CD4-positive, alpha-beta memory T cell (primary cell): ENCODE measurements around the gene TXNDC2. TPM values are rescaled to one million over a fixed set of nuclear protein-coding genes. Genes with fewer than 3 reads are reported as not detected.

Source experiments
- CTCF ChIA-PET: fragments of 350-600 bp; sonication (Branson Sonifier 250); formaldehyde crosslinking; loops from one replicate; lab custom pipeline; 2021; ENCODE audit warnings: inconsistent platforms; ENCODE audit not compliant: partially characterized antibody; lab: Charles Lee
- POLR2A ChIA-PET: fragments of 350-600 bp; sonication (Branson Sonifier 250); formaldehyde crosslinking; loops from one replicate; lab custom pipeline; 2021; ENCODE audit not compliant: partially characterized antibody; lab: Charles Lee
- DNase-seq, 5 donors: peaks; one replicate each; pipeline versions ENCODE4 v3.0.0 to v3.0.0-alpha.2; 2020 to 2022; ENCODE audit warnings: mixed read lengths in 1 of 5
- H3K27ac ChIP-seq: one replicate; pipeline ENCODE4 v1.7.0; 2013; ENCODE audit warnings: low read depth, low read length
- H3K27me3 ChIP-seq: 2 replicates; pipeline ENCODE4 v1.7.0; 2013; ENCODE audit warnings: mild to moderate bottlenecking, low read length, moderate library complexity; ENCODE audit not compliant: insufficient read depth
- H3K36me3 ChIP-seq: 2 replicates; pipeline ENCODE4 v1.7.0; 2013; ENCODE audit warnings: mild to moderate bottlenecking, low read length, moderate library complexity; ENCODE audit not compliant: insufficient read depth
- H3K4me1 ChIP-seq: 2 replicates; pipeline ENCODE4 v1.7.0; 2013; ENCODE audit warnings: mild to moderate bottlenecking, low read length, moderate library complexity; ENCODE audit not compliant: insufficient read depth
- H3K4me3 ChIP-seq, 2 donors: one replicate each; pipeline ENCODE4 v1.7.0; 2013; ENCODE audit warnings: low read length in 2 of 2, mild to moderate bottlenecking in 1 of 2
- H3K9me3 ChIP-seq, 2 donors: one replicate each; pipeline ENCODE4 v1.7.0; 2013; ENCODE audit warnings: low read length in 2 of 2, control low read depth in 1 of 2; ENCODE audit not compliant: control insufficient read depth in 1 of 2
- H3K27ac Mint-ChIP-seq, 7 donors: one replicate each; pipeline ENCODE4 v1.8.0; 2020 to 2021; ENCODE audit warnings: mixed read lengths in 7 of 7, mild to moderate bottlenecking in 6 of 7, inconsistent platforms in 3 of 7, moderate library complexity in 3 of 7
- H3K27me3 Mint-ChIP-seq, 2 donors: one replicate each; pipeline ENCODE4 v1.8.0; 2020 to 2021; ENCODE audit warnings: mixed read lengths in 2 of 2
- H3K36me3 Mint-ChIP-seq, 2 donors: one replicate each; pipeline ENCODE4 v1.8.0; 2020 to 2021; ENCODE audit warnings: mixed read lengths in 2 of 2, inconsistent platforms in 1 of 2, mild to moderate bottlenecking in 1 of 2
- H3K4me1 Mint-ChIP-seq, 4 donors: one replicate each; pipeline ENCODE4 v1.8.0; 2020 to 2021; ENCODE audit warnings: mixed read lengths in 4 of 4, mild to moderate bottlenecking in 1 of 4
- H3K4me3 Mint-ChIP-seq, 8 donors: one replicate each; pipeline ENCODE4 v1.8.0; 2020 to 2021; ENCODE audit warnings: mixed read lengths in 8 of 8, mild to moderate bottlenecking in 7 of 8, moderate library complexity in 6 of 8, inconsistent platforms in 3 of 8
- H3K9me3 Mint-ChIP-seq, 8 donors: one replicate each; pipeline ENCODE4 v1.8.0; 2020 to 2021; ENCODE audit warnings: mixed read lengths in 8 of 8, mild to moderate bottlenecking in 5 of 8, inconsistent platforms in 3 of 8, moderate library complexity in 1 of 8
- intact Hi-C: fragments of 100-400 bp; cut with micrococcal nuclease; formaldehyde crosslinking; loops from one replicate; pipeline ENCODE4 v1.15.1; 2023
- polyA plus RNA-seq, 2 donors: library from polyadenylated mRNA; unstranded; fragments of 300-500 nt; fragmentation: Illumina TruSeq; gene quantifications; one replicate each; pipeline ENCODE4 v1.2.3, GENCODE V29; 2021
- total RNA-seq, 2 experiments: library from RNA; stranded (reverse); gene quantifications; one replicate each; pipeline ENCODE4 v1.2.3, GENCODE V29; 2021

TXNDC2 gene
- total and polyA plus RNA-seq, 4 experiments from 2014 or later = not detected

- no peak overlapping the region for H3K27ac Mint-ChIP-seq
- H3K9me3 Mint-ChIP-seq = no peaks in the 10 kb centered on the region
- Histone ChIP-seq H3K27me3 (no peaks in the 10 kb centered on the region), H3K27ac (no peak overlapping the region), H3K4me3 (no peak overlapping the region), H3K9me3 (no peaks in the 10 kb centered on the region), H3K36me3 (no peaks in the 10 kb centered on the region), H3K4me1 (peaks cover 96% of the 10 kb centered on the region)
- DNase-seq = no peak
- CTCF ChIA-PET = interaction anchor here (1.9 kb wide), 1 partner anchor 11 kb away, joined by 4 read pairs; no protein-coding TSS in a partner anchor
- no peaks in the 10 kb centered on the region for H3K27me3 Mint-ChIP-seq
- peak overlapping the region in 1 of 8 donors; percentile 30 for H3K4me3 Mint-ChIP-seq
- peaks cover 55 to 58% (median 56%) of the 10 kb centered on the region in 4 donors for H3K4me1 Mint-ChIP-seq
- intact Hi-C loops = loop anchor here (1.0 kb wide), 1 partner anchor 9 kb away; no protein-coding TSS in a partner anchor
- POLR2A ChIA-PET = interaction anchor here (2.6 kb wide), 1 partner anchor 11 kb away, joined by 21 read pairs; the partner anchor contains the start of gene VAPA
- H3K36me3 Mint-ChIP-seq = no peaks in the 10 kb centered on the region
Observed at GRCh38 chr18:9925795-9926194, 40.0 kb downstream of the TXNDC2 start.

GRCh38 chr18:9926223-9926894, 40.6 kb downstream of the TXNDC2 start:
- no peak overlapping the region for H3K4me3 ChIP-seq

GRCh38 chr18:9926977-9927376, 41.2 kb downstream of the TXNDC2 start:
- Histone ChIP-seq H3K36me3 (no peaks in the 10 kb centered on the region), H3K4me1 (peaks cover 97% of the 10 kb centered on the region), H3K27me3 (no peaks in the 10 kb centered on the region), H3K4me3 (no peak overlapping the region), H3K27ac (no peak overlapping the region), H3K9me3 (no peaks in the 10 kb centered on the region)
- H3K27me3 Mint-ChIP-seq = no peaks in the 10 kb centered on the region
- CTCF ChIA-PET = interaction anchor here (1.9 kb wide), 1 partner anchor 12 kb away, joined by 4 read pairs; no protein-coding TSS in a partner anchor
- H3K4me1 Mint-ChIP-seq = peaks cover 55 to 68% (median 64%) of the 10 kb centered on the region in 4 donors
- peak overlapping the region in 5 of 8 donors; percentile 27 to 52 (median 36) for H3K4me3 Mint-ChIP-seq
- H3K36me3 Mint-ChIP-seq = peaks cover 2 to 6% of the 10 kb centered on the region in 2 donors
- DNase-seq = no peak
- H3K9me3 Mint-ChIP-seq = no peaks in the 10 kb centered on the region
- H3K27ac Mint-ChIP-seq = peak overlapping the region in 3 of 7 donors; percentile 29 to 43 (median 39)
- intact Hi-C loops = loop anchor here (1.0 kb wide), 1 partner anchor 11 kb away; no protein-coding TSS in a partner anchor
- POLR2A ChIA-PET = interaction anchor here (2.6 kb wide), 1 partner anchor 12 kb away, joined by 21 read pairs; the partner anchor contains the start of gene VAPA

More at GRCh38 chr18:9926223-9926894, 40.6 kb downstream of the TXNDC2 start:
- no peaks in the 10 kb centered on the region for H3K9me3 ChIP-seq
- POLR2A ChIA-PET = interaction anchor here (2.6 kb wide), 1 partner anchor 12 kb away, joined by 21 read pairs; the partner anchor contains the start of gene VAPA
- Mint-ChIP-seq H3K27ac (peak overlapping the region in 2 of 7 donors; percentile 31 to 39), H3K27me3 (no peaks in the 10 kb centered on the region), H3K36me3 (peaks cover under 1 to 2% of the 10 kb centered on the region in 2 donors), H3K9me3 (no peaks in the 10 kb centered on the region), H3K4me1 (peaks cover 59 to 63% (median 61%) of the 10 kb centered on the region in 4 donors), H3K4me3 (peak overlapping the region in 4 of 8 donors; percentile 30 to 62 (median 48))
- H3K27me3 ChIP-seq = no peaks in the 10 kb centered on the region
- no peak for DNase-seq
- no peak overlapping the region for H3K27ac ChIP-seq
- CTCF ChIA-PET = interaction anchor here (1.9 kb wide), 1 partner anchor 11 kb away, joined by 4 read pairs; no protein-coding TSS in a partner anchor
- intact Hi-C loops = loop anchor here (1.0 kb wide), 1 partner anchor 10 kb away; no protein-coding TSS in a partner anchor
- peaks cover 96% of the 10 kb centered on the region for H3K4me1 ChIP-seq
- no peaks in the 10 kb centered on the region for H3K36me3 ChIP-seq

DNA sequence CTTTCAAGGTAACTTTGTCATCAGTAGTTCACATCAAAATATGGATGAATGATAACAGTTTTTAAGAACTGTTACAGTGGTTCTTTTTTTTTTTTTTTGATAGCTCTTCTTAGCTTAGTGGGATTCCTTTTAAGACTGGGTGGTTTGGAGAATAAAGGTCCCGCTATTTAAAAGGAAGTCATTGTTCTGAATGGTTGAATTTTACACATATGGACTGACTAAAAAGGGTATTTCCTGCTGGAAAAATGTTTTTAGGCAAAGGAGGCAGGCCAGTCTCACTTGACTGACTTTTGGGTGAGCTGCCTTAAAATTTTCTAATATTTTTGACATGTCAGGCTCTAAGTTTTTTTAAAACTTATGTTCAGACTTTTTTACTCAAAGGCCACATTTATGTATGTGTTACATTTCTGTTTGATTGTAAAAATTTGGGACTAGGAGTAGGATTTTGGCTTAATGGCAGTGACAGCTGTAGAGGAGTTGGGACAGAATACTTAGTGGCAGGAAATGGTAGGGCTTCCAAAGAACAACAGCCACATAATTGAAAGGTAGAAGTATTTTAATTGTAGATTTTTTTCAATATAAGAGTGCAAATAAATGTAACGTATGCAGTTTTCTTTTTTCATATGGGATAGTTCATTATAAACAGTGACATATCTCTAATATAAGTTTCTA, 41.8 kb downstream of the TXNDC2 start:
- Histone ChIP-seq H3K9me3 (no peaks in the 10 kb centered on the region), H3K4me3 (no peak overlapping the region), H3K4me1 (peaks cover 96% of the 10 kb centered on the region), H3K36me3 (no peaks in the 10 kb centered on the region), H3K27ac (no peak overlapping the region), H3K27me3 (no peaks in the 10 kb centered on the region)
- H3K4me1 Mint-ChIP-seq = peaks cover 52 to 72% (median 65%) of the 10 kb centered on the region in 4 donors
- no peaks in the 10 kb centered on the region for H3K27me3 Mint-ChIP-seq
- peaks cover 8 to 11% of the 10 kb centered on the region in 2 donors for H3K36me3 Mint-ChIP-seq
- CTCF ChIA-PET = interaction anchor here (1.9 kb wide), 1 partner anchor 12 kb away, joined by 4 read pairs; no protein-coding TSS in a partner anchor
- POLR2A ChIA-PET = interaction anchor here (2.6 kb wide), 1 partner anchor 13 kb away, joined by 21 read pairs; the partner anchor contains the start of gene VAPA
- no peak for DNase-seq
- H3K9me3 Mint-ChIP-seq = no peaks in the 10 kb centered on the region
- intact Hi-C loops = no loop called here
- peak overlapping the region in 6 of 8 donors; percentile 2 to 52 (median 48) for H3K4me3 Mint-ChIP-seq
- H3K27ac Mint-ChIP-seq = peak overlapping the region in 2 of 7 donors; percentile 39 to 87

DNA sequence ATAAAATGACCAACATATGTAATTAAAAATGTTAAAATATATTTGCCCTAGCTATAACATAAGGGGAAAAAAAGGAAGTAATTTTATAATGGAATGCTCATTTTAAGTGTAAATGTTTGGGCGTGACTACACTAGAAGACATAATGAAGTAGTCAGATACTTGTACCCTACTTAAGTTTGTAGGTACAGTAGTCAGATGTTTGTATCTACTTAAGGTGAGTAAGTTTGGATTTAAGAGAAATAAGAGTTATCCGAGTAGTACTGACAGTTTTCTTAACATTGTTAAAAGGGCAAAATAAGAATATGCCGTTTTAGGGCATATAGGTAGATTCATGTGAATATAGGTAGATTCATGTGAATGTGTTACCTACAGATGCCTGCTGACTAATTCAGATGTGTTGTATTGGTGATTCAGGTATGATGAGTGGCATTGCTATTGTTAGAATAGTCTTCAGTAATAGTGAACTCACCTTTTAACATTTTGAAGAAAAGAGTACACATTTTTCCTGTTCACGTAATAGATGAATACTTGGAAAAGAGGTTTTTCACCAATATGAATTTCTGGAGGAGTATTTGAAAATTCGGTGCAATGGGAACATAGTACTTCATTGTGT, 43.0 kb downstream of the TXNDC2 start:
- Mint-ChIP-seq H3K36me3 (peaks cover 14 to 23% of the 10 kb centered on the region in 2 donors), H3K4me3 (peak overlapping the region in 2 of 8 donors; percentile 19 to 40)

GRCh38 chr18:9930299-9930884, 44.6 kb downstream of the TXNDC2 start:
- H3K9me3 ChIP-seq = no peaks in the 10 kb centered on the region
- Mint-ChIP-seq H3K4me3 (no peak overlapping the region), H3K4me1 (peaks cover 40 to 65% (median 50%) of the 10 kb centered on the region in 4 donors), H3K27ac (peak overlapping the region in 2 of 7 donors; percentile 57 to 59), H3K9me3 (no peaks in the 10 kb centered on the region), H3K36me3 (peaks cover 18 to 35% of the 10 kb centered on the region in 2 donors), H3K27me3 (no peaks in the 10 kb centered on the region)
- peaks cover 12% of the 10 kb centered on the region for H3K36me3 ChIP-seq
- CTCF ChIA-PET = no interaction called here
- no peak overlapping the region for H3K4me3 ChIP-seq
- H3K27me3 ChIP-seq = no peaks in the 10 kb centered on the region
- intact Hi-C loops = no loop called here
- no peak for DNase-seq
- H3K4me1 ChIP-seq = peaks cover 67% of the 10 kb centered on the region
- H3K27ac ChIP-seq = no peak overlapping the region
- POLR2A ChIA-PET = no interaction called here

More for the DNA sequence above, 43.0 kb downstream of the TXNDC2 start:
- H3K27ac ChIP-seq = no peak overlapping the region
- peaks cover 84% of the 10 kb centered on the region for H3K4me1 ChIP-seq
- H3K9me3 Mint-ChIP-seq = no peaks in the 10 kb centered on the region
- CTCF ChIA-PET = no interaction called here
- peaks cover 48 to 72% (median 60%) of the 10 kb centered on the region in 4 donors for H3K4me1 Mint-ChIP-seq
- DNase-seq = no peak
- H3K36me3 ChIP-seq = peaks cover 8% of the 10 kb centered on the region
- H3K27ac Mint-ChIP-seq = no peak overlapping the region
- POLR2A ChIA-PET = interaction anchor here (1.2 kb wide), 1 partner anchor 15 kb away, joined by 5 read pairs; the partner anchor contains the start of gene VAPA
- H3K9me3 ChIP-seq = no peaks in the 10 kb centered on the region
- no peaks in the 10 kb centered on the region for H3K27me3 Mint-ChIP-seq
- H3K27me3 ChIP-seq = no peaks in the 10 kb centered on the region
- no peak overlapping the region for H3K4me3 ChIP-seq
- intact Hi-C loops = no loop called here
